ENCODE data around the gene GMDS. TPM values are rescaled to one million over a fixed set of nuclear protein-coding genes. Genes with fewer than 3 reads are reported as not detected.
"Not testable (repeated sequence)": the region's sequence is repeated elsewhere in the genome, so short reads cannot be mapped to it uniquely, and the experiment has no call there.

GMDS gene
- total and polyA plus RNA-seq, 2 donors = 19.9 to 28.4 TPM

GRCh38 chr6:1851681-1852456 is 393.5 kb downstream of the GMDS start:
- Histone ChIP-seq H3K4me1 (ENCODE audit: control insufficient read depth in 2 of 2, insufficient read depth in 2 of 2, low read length in 2 of 2) (peaks cover 0 to 2% of the 10 kb centered on the region in 2 donors), H3K4me3 (ENCODE audit: low read length in 2 of 2) (no peak overlapping the region), H3K9me3 (ENCODE audit: control insufficient read depth in 2 of 2, insufficient read depth in 1 of 2, low read length in 1 of 2) (no peaks in the 10 kb centered on the region), H3K27ac (ENCODE audit: low read depth in 1 of 2, low read length in 1 of 2) (no peak overlapping the region), H3K36me3 (ENCODE audit: control insufficient read depth in 2 of 2, insufficient read depth in 2 of 2, low read length in 1 of 2) (no peaks in the 10 kb centered on the region), H3K27me3 (ENCODE audit: control insufficient read depth in 2 of 2, insufficient read depth in 1 of 2, low read length in 1 of 2) (no peaks in the 10 kb centered on the region)
- WGBS = 89% methylated on average over 13 of the region's 13 CpGs
- DNase-seq (ENCODE audit: low read depth in 6 of 9, low spot score in 9 of 9) = peak in 4 of 9 donors; percentile 10 to 54 (median 19)

GRCh38 chr6:1850840-1851157 is 394.6 kb downstream of the GMDS start:
- Histone ChIP-seq H3K9me3 (ENCODE audit: control insufficient read depth in 2 of 2, insufficient read depth in 1 of 2, low read length in 1 of 2) (peaks cover 0 to 3% of the 10 kb centered on the region in 2 donors), H3K27ac (ENCODE audit: low read depth in 1 of 2, low read length in 1 of 2) (no peak overlapping the region), H3K4me1 (ENCODE audit: control insufficient read depth in 2 of 2, insufficient read depth in 2 of 2, low read length in 2 of 2) (peaks cover 0 to 2% of the 10 kb centered on the region in 2 donors), H3K4me3 (ENCODE audit: low read length in 2 of 2) (no peak overlapping the region), H3K36me3 (ENCODE audit: control insufficient read depth in 2 of 2, insufficient read depth in 2 of 2, low read length in 1 of 2) (no peaks in the 10 kb centered on the region), H3K27me3 (ENCODE audit: control insufficient read depth in 2 of 2, insufficient read depth in 1 of 2, low read length in 1 of 2) (no peaks in the 10 kb centered on the region)
- no peak for DNase-seq (ENCODE audit: low read depth in 6 of 9, low spot score in 9 of 9)
- 92% methylated on average over 7 of the region's 7 CpGs for WGBS

GRCh38 chr6:1850121-1850839 is 395.1 kb downstream of the GMDS start:
- Histone ChIP-seq H3K9me3 (ENCODE audit: control insufficient read depth in 2 of 2, insufficient read depth in 1 of 2, low read length in 1 of 2) (peaks cover 0 to 7% of the 10 kb centered on the region in 2 donors), H3K27me3 (ENCODE audit: control insufficient read depth in 2 of 2, insufficient read depth in 1 of 2, low read length in 1 of 2) (no peaks in the 10 kb centered on the region), H3K36me3 (ENCODE audit: control insufficient read depth in 2 of 2, insufficient read depth in 2 of 2, low read length in 1 of 2) (no peaks in the 10 kb centered on the region), H3K27ac (ENCODE audit: low read depth in 1 of 2, low read length in 1 of 2) (no peak overlapping the region), H3K4me3 (ENCODE audit: low read length in 2 of 2) (no peak overlapping the region), H3K4me1 (ENCODE audit: control insufficient read depth in 2 of 2, insufficient read depth in 2 of 2, low read length in 2 of 2) (peaks cover 0 to 2% of the 10 kb centered on the region in 2 donors)
- WGBS = 94% methylated on average over 8 of the region's 8 CpGs
- DNase-seq (ENCODE audit: low read depth in 6 of 9, low spot score in 9 of 9) = no peak

- Histone ChIP-seq H3K27me3 (ENCODE audit: control insufficient read depth in 2 of 2, insufficient read depth in 1 of 2, low read length in 1 of 2) (no peaks in the 10 kb centered on the region), H3K4me1 (ENCODE audit: control insufficient read depth in 2 of 2, insufficient read depth in 2 of 2, low read length in 2 of 2) (peaks cover 0 to 2% of the 10 kb centered on the region in 2 donors), H3K4me3 (ENCODE audit: low read length in 2 of 2) (no peak overlapping the region), H3K27ac (ENCODE audit: low read depth in 1 of 2, low read length in 1 of 2) (no peak overlapping the region), H3K9me3 (ENCODE audit: control insufficient read depth in 2 of 2, insufficient read depth in 1 of 2, low read length in 1 of 2) (peaks cover 0 to 7% of the 10 kb centered on the region in 2 donors), H3K36me3 (ENCODE audit: control insufficient read depth in 2 of 2, insufficient read depth in 2 of 2, low read length in 1 of 2) (no peaks in the 10 kb centered on the region)
- WGBS = 35% methylated on average over 5 of the region's 5 CpGs
- no peak for DNase-seq (ENCODE audit: low read depth in 6 of 9, low spot score in 9 of 9)
Observed at GRCh38 chr6:1849691-1850090, 395.7 kb downstream of the GMDS start.

GRCh38 chr6:1848752-1849151 is 396.7 kb downstream of the GMDS start:
- no peak overlapping the region for H3K27ac ChIP-seq (ENCODE audit: low read depth in 1 of 2, low read length in 1 of 2)
- WGBS = 39% methylated on average over 1 of the region's 1 CpG
- H3K36me3 ChIP-seq (ENCODE audit: control insufficient read depth in 2 of 2, insufficient read depth in 2 of 2, low read length in 1 of 2) = no peaks in the 10 kb centered on the region
- peak in 2 of 9 donors; percentile 21 to 47 for DNase-seq (ENCODE audit: low read depth in 6 of 9, low spot score in 9 of 9)
- peaks cover 0 to 2% of the 10 kb centered on the region in 2 donors for H3K4me1 ChIP-seq (ENCODE audit: control insufficient read depth in 2 of 2, insufficient read depth in 2 of 2, low read length in 2 of 2)
- peaks cover 0 to 7% of the 10 kb centered on the region in 2 donors for H3K9me3 ChIP-seq (ENCODE audit: control insufficient read depth in 2 of 2, insufficient read depth in 1 of 2, low read length in 1 of 2)
- H3K4me3 ChIP-seq (ENCODE audit: low read length in 2 of 2) = no peak overlapping the region
- H3K27me3 ChIP-seq (ENCODE audit: control insufficient read depth in 2 of 2, insufficient read depth in 1 of 2, low read length in 1 of 2) = no peaks in the 10 kb centered on the region

GRCh38 chr6:1846611-1847010 is 398.8 kb downstream of the GMDS start:
- Histone ChIP-seq H3K27me3 (ENCODE audit: control insufficient read depth in 2 of 2, insufficient read depth in 1 of 2, low read length in 1 of 2) (no peaks in the 10 kb centered on the region), H3K4me3 (ENCODE audit: low read length in 2 of 2) (no peak overlapping the region), H3K36me3 (ENCODE audit: control insufficient read depth in 2 of 2, insufficient read depth in 2 of 2, low read length in 1 of 2) (no peaks in the 10 kb centered on the region), H3K9me3 (ENCODE audit: control insufficient read depth in 2 of 2, insufficient read depth in 1 of 2, low read length in 1 of 2) (peaks cover 0 to 7% of the 10 kb centered on the region in 2 donors), H3K4me1 (ENCODE audit: control insufficient read depth in 2 of 2, insufficient read depth in 2 of 2, low read length in 2 of 2) (no peaks in the 10 kb centered on the region), H3K27ac (ENCODE audit: low read depth in 1 of 2, low read length in 1 of 2) (no peak overlapping the region)
- WGBS = 98% methylated on average over 3 of the region's 3 CpGs
- no peak for DNase-seq (ENCODE audit: low read depth in 6 of 9, low spot score in 9 of 9)

GRCh38 chr6:1845543-1845942 is 399.9 kb downstream of the GMDS start:
- not testable (repeated sequence) for H3K9me3 ChIP-seq (ENCODE audit: control insufficient read depth in 2 of 2, insufficient read depth in 1 of 2, low read length in 1 of 2); H3K4me1 ChIP-seq (ENCODE audit: control insufficient read depth in 2 of 2, insufficient read depth in 2 of 2, low read length in 2 of 2); H3K36me3 ChIP-seq (ENCODE audit: control insufficient read depth in 2 of 2, insufficient read depth in 2 of 2, low read length in 1 of 2); DNase-seq (ENCODE audit: low read depth in 6 of 9, low spot score in 9 of 9); H3K4me3 ChIP-seq (ENCODE audit: low read length in 2 of 2); H3K27me3 ChIP-seq (ENCODE audit: control insufficient read depth in 2 of 2, insufficient read depth in 1 of 2, low read length in 1 of 2); H3K27ac ChIP-seq (ENCODE audit: low read depth in 1 of 2, low read length in 1 of 2)
- WGBS = over 99% methylated on average over 5 of the region's 5 CpGs

- Histone ChIP-seq H3K4me3 (ENCODE audit: low read length in 2 of 2) (no peak overlapping the region), H3K9me3 (ENCODE audit: control insufficient read depth in 2 of 2, insufficient read depth in 1 of 2, low read length in 1 of 2) (peaks cover 0 to 7% of the 10 kb centered on the region in 2 donors), H3K27me3 (ENCODE audit: control insufficient read depth in 2 of 2, insufficient read depth in 1 of 2, low read length in 1 of 2) (no peaks in the 10 kb centered on the region), H3K4me1 (ENCODE audit: control insufficient read depth in 2 of 2, insufficient read depth in 2 of 2, low read length in 2 of 2) (no peaks in the 10 kb centered on the region), H3K36me3 (ENCODE audit: control insufficient read depth in 2 of 2, insufficient read depth in 2 of 2, low read length in 1 of 2) (no peaks in the 10 kb centered on the region), H3K27ac (ENCODE audit: low read depth in 1 of 2, low read length in 1 of 2) (no peak overlapping the region)
- no peak for DNase-seq (ENCODE audit: low read depth in 6 of 9, low spot score in 9 of 9)
- 96% methylated on average over 2 of the region's 2 CpGs for WGBS
Observed at GRCh38 chr6:1842334-1842733, 403.1 kb downstream of the GMDS start.

- H3K27me3 ChIP-seq (ENCODE audit: control insufficient read depth in 2 of 2, insufficient read depth in 1 of 2, low read length in 1 of 2) = no peaks in the 10 kb centered on the region
- no peak for DNase-seq (ENCODE audit: low read depth in 6 of 9, low spot score in 9 of 9)
- H3K4me3 ChIP-seq (ENCODE audit: low read length in 2 of 2) = no peak overlapping the region
- H3K9me3 ChIP-seq (ENCODE audit: control insufficient read depth in 2 of 2, insufficient read depth in 1 of 2, low read length in 1 of 2) = peaks cover 0 to 7% of the 10 kb centered on the region in 2 donors
- no peaks in the 10 kb centered on the region for H3K36me3 ChIP-seq (ENCODE audit: control insufficient read depth in 2 of 2, insufficient read depth in 2 of 2, low read length in 1 of 2)
- no peaks in the 10 kb centered on the region for H3K4me1 ChIP-seq (ENCODE audit: control insufficient read depth in 2 of 2, insufficient read depth in 2 of 2, low read length in 2 of 2)
- WGBS = 88% methylated on average over 3 of the region's 3 CpGs
- H3K27ac ChIP-seq (ENCODE audit: low read depth in 1 of 2, low read length in 1 of 2) = no peak overlapping the region
Observed at GRCh38 chr6:1841136-1841535, 404.3 kb downstream of the GMDS start.
